RWPE1 (cell line): ENCODE data around the gene TIMM10B.

Source experiments
- CTCF ChIA-PET: fragments of 350-600 bp; sonication (Branson Sonifier 250); formaldehyde crosslinking; extraction: SDS; loops from one replicate; lab custom pipeline; 2021; lab: Yijun Ruan, JAX
- POLR2A ChIA-PET: fragments of 400-600 bp; formaldehyde crosslinking; extraction: SDS; loops from one replicate; lab custom pipeline; 2020; ENCODE audit warnings: antibody characterized with exemption; ENCODE audit not compliant: low non-redundant PET; lab: Yijun Ruan, JAX
- DNase-seq: peaks from one replicate; pipeline ENCODE4 v3.0.0; 2012; ENCODE audit warnings: low spot score
- H3K27ac ChIP-seq: fragments of 450-650 bp; 2 replicates; pipeline ENCODE4 v1.5.1; 2017
- CTCF ChIP-seq: fragments of 450-650 bp; conservative IDR thresholded peaks from 2 replicates; pipeline ENCODE4 v1.5.1; 2017; ENCODE audit warnings: low read depth, mild to moderate bottlenecking

Gene TIMM10B

GRCh38 chr11:6468712-6469495 is 12.4 kb upstream of the TIMM10B start:
- ChIA-PET POLR2A (no interaction called here), CTCF (interaction anchor here (1.5 kb wide), 1 partner anchor 63 kb away, joined by 5 read pairs; no protein-coding TSS in a partner anchor)
- DNase-seq, result peak; percentile 48
- peak overlapping the region; percentile 13; the same call in 1 of the 2 replicates for H3K27ac ChIP-seq
- no peak for TF ChIP-seq CTCF

GRCh38 chr11:6469599-6469998 is 11.7 kb upstream of the TIMM10B start:
- ChIA-PET CTCF (interaction anchor here (1.5 kb wide), 1 partner anchor 62 kb away, joined by 5 read pairs; no protein-coding TSS in a partner anchor), POLR2A (no interaction called here)
- no peak for DNase-seq
- no peak for TF ChIP-seq CTCF
- H3K27ac ChIP-seq, result no peak overlapping the region

GRCh38 chr11:6472934-6473333 is 8.4 kb upstream of the TIMM10B start:
- CTCF ChIA-PET, result interaction anchor here (0.6 to 1.6 kb wide), 3 partner anchors 93 to 223 kb away, joined by 3 to 5 read pairs (median 5); no protein-coding TSS in a partner anchor
- POLR2A ChIA-PET, result no interaction called here
- peak overlapping the region; percentile 86 for H3K27ac ChIP-seq
- no peak for DNase-seq
- no peak for TF ChIP-seq CTCF

GRCh38 chr11:6473451-6474412 is 7.6 kb upstream of the TIMM10B start, which contains the start of gene TRIM3:
TRIM3 (minus strand) TSS chr11:6473941; CDS start chr11:6465695, 8,246 bp downstream.
- peak; percentile 97 for DNase-seq
- peak within 1 kb of the TSS; percentile 86 for H3K27ac ChIP-seq
- ChIA-PET CTCF (interaction anchor here (0.6 to 1.6 kb wide), 3 partner anchors 94 to 222 kb away, joined by 3 to 5 read pairs (median 5); no protein-coding TSS in a partner anchor), POLR2A (no interaction called here)
- no peak; the same call in 1 of the 2 replicates for TF ChIP-seq CTCF

- CTCF ChIA-PET, result interaction anchor here (0.6 to 0.9 kb wide), 2 partner anchors 95 to 151 kb away, joined by 3 to 5 read pairs; no protein-coding TSS in a partner anchor
- DNase-seq, result no peak
- no peak for TF ChIP-seq CTCF
- peak overlapping the region; percentile 86 for H3K27ac ChIP-seq
- POLR2A ChIA-PET, result no interaction called here
Observed at GRCh38 chr11:6474413-6474792, 6.9 kb upstream of the TIMM10B start.
